H1 (cell line): ENCODE data around the gene GTF2F2. TPM values are rescaled to one million over a fixed set of nuclear protein-coding genes. Genes with fewer than 3 reads are reported as not detected.

Experiments used
- E2F6 ChIP-seq: IDR thresholded peaks from 2 replicates; pipeline ENCODE4 v1.6.1; 2012; ENCODE audit warnings: inconsistent platforms
- MAFK ChIP-seq: IDR thresholded peaks from 2 replicates; pipeline ENCODE4 v1.6.1; 2012; ENCODE audit warnings: low read depth, mild to moderate bottlenecking, improper control_type of control experiment, low read length
- MAX ChIP-seq: IDR thresholded peaks from 2 replicates; pipeline ENCODE4 v1.6.1; 2012; ENCODE audit warnings: inconsistent platforms
- polyA plus RNA-seq, 7 experiments: library from polyadenylated mRNA; depleted of rRNA in 3 of 7; stranded (reverse) in 5 of 7; unstranded in 2 of 7; fragments of >200 nt in 5 of 7; fragments of 200-250 nt in 2 of 7; gene quantifications; 1 replicate in 5 of 7; 2 replicates in 1 of 7; 4 replicates in 1 of 7; pipeline versions ENCODE4 v1.2.1 to v1.2.3, GENCODE V29; 2011 to 2013; ENCODE audit warnings: missing spikeins in 2 of 7, mixed read lengths in 2 of 7
- total RNA-seq: library from RNA; stranded (reverse); fragmentation: NEBNext Ultra II Directional; extraction: Animal tissue kit (Norgen Biotek cat#: 25700); gene quantifications from 2 replicates; pipeline ENCODE4 v1.2.1, GENCODE V29; 2021

The GTF2F2 gene
- total and polyA plus RNA-seq, 2 of the 8 experiments (the other 6 are each of a cell fraction or from before 2014, with no cell fraction given) = 10.8 to 31.1 TPM

GRCh38 chr13:45138282-45138681, 18.0 kb downstream of the GTF2F2 start (continued):
- TF ChIP-seq E2F6 (no peak), MAFK (no peak), MAX (no peak)
- TF ChIP-seq, all 59 proteins: peak for 0
